Fibroblast of the aortic adventitia (primary cell): ENCODE results near the gene MEN1. TPM values are rescaled to one million over a fixed set of nuclear protein-coding genes. Genes with fewer than 3 reads are reported as not detected.

Source experiments
- DNase-seq: peaks from one replicate; pipeline ENCODE4 v3.0.0-alpha.2; 2010; ENCODE audit warnings: low read depth
- H3K4me3 ChIP-seq: 2 replicates; pipeline ENCODE4 v1.5.1; 2011; ENCODE audit warnings: low read depth, mild to moderate bottlenecking, control low read depth, low read length, moderate library complexity
- CTCF ChIP-seq: IDR thresholded peaks from 2 replicates; pipeline ENCODE4 v1.5.1; 2011; ENCODE audit warnings: mild to moderate bottlenecking, low read length, control low read depth, inconsistent platforms; ENCODE audit not compliant: insufficient read depth
- total RNA-seq: library from RNA; depleted of rRNA; stranded (reverse); fragments of >200 nt; gene quantifications from 2 replicates; pipeline ENCODE4 v1.2.3, GENCODE V29; 2012; ENCODE audit warnings: low replicate concordance

Gene MEN1
- total RNA-seq, 1 donor = 15.9 TPM

- H3K4me3 ChIP-seq = no peak overlapping the region
- peak; percentile 21 for TF ChIP-seq CTCF
- DNase-seq = no peak
Observed at GRCh38 chr11:64765291-64765850, 45.0 kb downstream of the MEN1 start.

GRCh38 chr11:64764753-64765152 lies 45.6 kb downstream of the MEN1 start:
- no peak overlapping the region for H3K4me3 ChIP-seq
- no peak for TF ChIP-seq CTCF

GRCh38 chr11:64764040-64764611 lies 46.2 kb downstream of the MEN1 start:
- no peak for TF ChIP-seq CTCF
- DNase-seq = no peak
- no peak overlapping the region for H3K4me3 ChIP-seq

More at GRCh38 chr11:64764753-64765152, 45.6 kb downstream of the MEN1 start:
- no peak for DNase-seq

DNA sequence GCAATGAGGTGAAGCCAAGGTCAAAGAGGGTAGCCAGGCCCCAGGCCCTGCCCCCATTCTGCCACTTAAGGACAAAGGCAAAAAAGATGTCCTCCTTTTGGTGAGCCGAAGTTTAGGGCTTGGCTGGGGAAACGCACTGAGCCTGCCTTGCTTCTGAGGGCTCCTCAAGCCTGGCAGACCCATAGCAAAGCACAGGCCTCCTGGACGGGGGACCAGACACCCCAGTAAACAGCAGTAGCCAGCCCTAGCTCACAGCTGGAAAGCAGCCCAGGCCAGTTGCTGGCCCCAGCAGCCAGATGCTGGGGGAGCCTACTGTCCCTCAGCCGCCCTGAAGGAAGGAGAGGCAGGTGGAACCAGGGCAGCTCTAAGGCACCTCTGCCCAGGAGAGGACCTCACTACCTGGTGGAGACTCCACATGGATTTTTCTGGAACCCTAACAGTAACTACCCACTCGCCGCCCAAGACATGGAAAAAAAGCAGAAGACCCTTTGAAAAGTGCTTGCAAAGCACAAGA lies 46.8 kb downstream of the MEN1 start:
- no peak overlapping the region for H3K4me3 ChIP-seq
- TF ChIP-seq CTCF = no peak
- DNase-seq = no peak

GRCh38 chr11:64762674-64763525 lies 47.5 kb downstream of the MEN1 start:
- no peak for TF ChIP-seq CTCF
- DNase-seq = peak; percentile 74
- no peak overlapping the region for H3K4me3 ChIP-seq

DNA sequence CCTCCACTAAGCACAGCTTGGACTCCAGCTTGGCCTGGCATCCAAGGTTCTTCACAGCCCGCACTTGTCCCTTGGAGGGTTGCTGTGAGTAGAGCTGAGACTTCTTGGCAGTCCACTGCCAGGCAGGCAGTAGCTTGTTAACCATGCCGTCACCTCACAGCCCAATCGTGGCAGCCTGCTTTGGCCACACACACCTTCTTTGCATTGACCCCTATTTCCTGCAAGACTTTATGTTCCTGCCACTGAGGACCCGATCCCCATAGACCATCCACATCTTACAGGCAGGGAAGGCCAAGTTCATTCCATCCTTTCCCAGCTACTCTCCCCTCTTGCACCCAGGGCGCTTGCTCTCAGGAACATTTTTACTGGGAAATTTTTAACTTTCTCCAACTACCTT lies 48.1 kb downstream of the MEN1 start:
- DNase-seq = no peak
- no peak for TF ChIP-seq CTCF
- no peak overlapping the region for H3K4me3 ChIP-seq
